Measurements from ENCODE around the gene INF2. TPM values are rescaled to one million over a fixed set of nuclear protein-coding genes. Genes with fewer than 3 reads are reported as not detected.

The INF2 gene
- total and polyA plus RNA-seq, 9 of the 15 experiments (the other 6 are each of a cell fraction or from before 2014, with no cell fraction given), result 0.56 to 31.3 (median 7.8) TPM

- no peak for TF ChIP-seq DNMT1 (IDR thresholded peaks at IDR 0.05)
- TF ChIP-seq SUPT5H (IDR thresholded peaks at IDR 0.05), result no peak
- TF ChIP-seq EP400 (IDR thresholded peaks at IDR 0.05), result no peak
- TF ChIP-seq SRSF3 (IDR thresholded peaks at IDR 0.05; ENCODE audit: insufficient read depth, low read length), result no peak
Measured at GRCh38 chr14:104702106-104702505, 12.7 kb downstream of the INF2 start (continued).

DNA sequence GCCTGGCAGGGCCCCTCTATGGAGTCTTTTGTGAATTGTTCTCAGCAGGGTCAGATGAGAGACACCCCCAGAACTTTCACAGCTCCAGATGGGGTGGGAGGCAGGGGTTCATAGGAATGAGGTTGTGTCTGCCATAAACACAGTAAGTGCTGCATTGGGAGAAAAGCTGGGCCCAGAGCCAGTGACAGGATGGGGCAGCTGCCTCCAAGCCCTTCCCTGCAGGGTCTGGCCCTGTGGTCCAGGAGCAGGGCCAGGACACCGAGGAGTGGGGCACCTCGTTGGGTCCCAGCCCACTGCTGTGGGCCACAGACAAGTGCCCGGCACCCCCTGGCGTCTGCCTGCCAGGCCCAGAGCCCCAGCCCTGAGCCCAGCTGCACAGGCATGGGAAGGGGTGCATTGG lies 13.3 kb downstream of the INF2 start:
- no peak overlapping the region for H2AFZ ChIP-seq (ENCODE audit: low read depth, low read length)
- no peaks in the 10 kb centered on the region for H3K79me2 ChIP-seq (ENCODE audit: control insufficient read depth, insufficient read depth, low read length)
- ATAC-seq, result no peak
- intact Hi-C loops (cut with micrococcal nuclease), result no loop called here
- no peak for DNase-seq (ENCODE audit: extremely low read depth in 1 of 4, low spot score in 3 of 4)
- H3K4me3 ChIP-seq, result no peak overlapping the region
- peaks cover 33% of the 10 kb centered on the region; the same call in 2 of the 3 replicates for H3K36me3 ChIP-seq (ENCODE audit: control insufficient read depth, insufficient read depth, low read length)
- no peak overlapping the region for H3K4me2 ChIP-seq (ENCODE audit: insufficient read depth, low read length)
- ChIA-PET POLR2A (interaction anchor here (0.6 to 1.0 kb wide), 2 partner anchors 56 to 1940 kb away, joined by 3 read pairs; no protein-coding TSS in a partner anchor), CTCF (ENCODE audit: low intra/inter-chr PET ratio) (no interaction called here)
- H3K27ac ChIP-seq (ENCODE audit: extremely low read depth, low read depth, low read length), result no peak overlapping the region
- in situ Hi-C loops (cut with MboI), result no loop called here
- no peaks in the 10 kb centered on the region for H3K9me1 ChIP-seq (ENCODE audit: control insufficient read depth, insufficient read depth, low read length)
- peaks cover 15 to 67% of the 10 kb centered on the region in 2 experiments; a peak in 4 of 5 replicates for H3K4me1 ChIP-seq (replicated peaks in 1 of 2; ENCODE audit: control insufficient read depth in 2 of 2, insufficient read depth in 2 of 2, low read length in 2 of 2)
- no peaks in the 10 kb centered on the region for H4K20me1 ChIP-seq (replicated peaks; ENCODE audit: control insufficient read depth, insufficient read depth, low read length)
- no peak overlapping the region; a peak in 1 of 4 replicates for H3K9ac ChIP-seq (ENCODE audit: insufficient read depth in 1 of 2, low read depth in 2 of 2, low read length in 2 of 2)
- FAIRE-seq, result no peak
- WGBS (ENCODE audit: insufficient coverage, low coverage, missing lambda C conversion rate), result 96% methylated on average over 3 of the region's 4 CpGs
- TF ChIP-seq RBM39 (optimal IDR thresholded peaks at IDR 0.05; ENCODE audit: low read depth, low read length), result no peak
- TF ChIP-seq KHSRP (IDR thresholded peaks at IDR 0.05), result no peak
- TF ChIP-seq ZNF24 (IDR thresholded peaks at IDR 0.05), result no peak
- no peak for TF ChIP-seq RAD21 (CRISPR knock-in tag; conservative IDR thresholded peaks at IDR 0.05 in 1 of 2, IDR thresholded peaks at IDR 0.05 in 1 of 2)
- TF ChIP-seq THRB (CRISPR knock-in tag; conservative IDR thresholded peaks at IDR 0.05), result no peak
- TF ChIP-seq, protein P1, sequence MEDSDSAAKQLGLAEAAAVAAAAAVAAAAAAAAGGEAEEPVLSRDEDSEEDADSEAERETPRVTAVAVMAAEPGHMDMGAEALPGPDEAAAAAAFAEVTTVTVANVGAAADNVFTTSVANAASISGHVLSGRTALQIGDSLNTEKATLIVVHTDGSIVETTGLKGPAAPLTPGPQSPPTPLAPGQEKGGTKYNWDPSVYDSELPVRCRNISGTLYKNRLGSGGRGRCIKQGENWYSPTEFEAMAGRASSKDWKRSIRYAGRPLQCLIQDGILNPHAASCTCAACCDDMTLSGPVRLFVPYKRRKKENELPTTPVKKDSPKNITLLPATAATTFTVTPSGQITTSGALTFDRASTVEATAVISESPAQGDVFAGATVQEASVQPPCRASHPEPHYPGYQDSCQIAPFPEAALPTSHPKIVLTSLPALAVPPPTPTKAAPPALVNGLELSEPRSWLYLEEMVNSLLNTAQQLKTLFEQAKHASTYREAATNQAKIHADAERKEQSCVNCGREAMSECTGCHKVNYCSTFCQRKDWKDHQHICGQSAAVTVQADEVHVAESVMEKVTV (CRISPR knock-in tag; IDR thresholded peaks at IDR 0.05), result no peak
- TF ChIP-seq MEF2D (tag; conservative IDR thresholded peaks at IDR 0.05; ENCODE audit: low read depth), result no peak
- no peak for TF ChIP-seq ZNF263 (CRISPR knock-in tag; IDR thresholded peaks at IDR 0.05; ENCODE audit: borderline replicate concordance)
- TF ChIP-seq ZNF431 (CRISPR knock-in tag; IDR thresholded peaks at IDR 0.05), result no peak
- no peak for TF ChIP-seq TBP (optimal IDR thresholded peaks at IDR 0.05; ENCODE audit: low read depth, low read length)
- no peak for TF ChIP-seq CEBPB (tag; IDR thresholded peaks at IDR 0.05)
- no peak for TF ChIP-seq ETV5 (CRISPR knock-in tag; IDR thresholded peaks at IDR 0.05; ENCODE audit: low read depth)
- no TSS peak for BruUV-seq (replicated peaks)
- no peaks in the 10 kb centered on the region for H3K9me3 ChIP-seq (replicated peaks; ENCODE audit: control insufficient read depth, insufficient read depth, low read depth, low read length)
- no peaks in the 10 kb centered on the region for H3K27me3 ChIP-seq (ENCODE audit: control insufficient read depth in 2 of 2, insufficient read depth in 2 of 2, low read length in 2 of 2)

Data from K562 (cell line).